A549 (cell line): ENCODE results near the gene ZNF519.
"Not testable (repeated sequence)": the region's sequence is repeated elsewhere in the genome, so short reads cannot be mapped to it uniquely, and the experiment has no call there.

Experiments
- HEYL ChIP-seq: fragments of 250-450 bp; sonication (Bioruptor Pico); IDR thresholded peaks from 2 replicates; pipeline ENCODE4 v1.8.0; 2021; ENCODE audit warnings: mild to moderate bottlenecking, moderate library complexity
- NR3C1 ChIP-seq: fragments of >200 bp; sonication (Bioruptor Twin); formaldehyde crosslinking; IDR thresholded peaks from 3 replicates; pipeline ENCODE4 v1.6.1; 2017
- SMC3 ChIP-seq: fragments of >200 bp; sonication (Bioruptor Twin); formaldehyde crosslinking; IDR thresholded peaks from 3 replicates; pipeline ENCODE4 v1.6.1; 2018; ENCODE audit warnings: inconsistent platforms
- TF ChIP-seq, protein P1 (sequence below): fragments of >200 bp; sonication (Bioruptor Twin); formaldehyde crosslinking; IDR thresholded peaks from 3 replicates; pipeline ENCODE4 v1.5.1; 2016
- TF ChIP-seq, protein P2 (sequence below): fragments of 200-600 bp; sonication (generic); IDR thresholded peaks from 2 replicates; pipeline ENCODE4 v1.6.1; 2016; ENCODE audit warnings: antibody characterized with exemption, mild to moderate bottlenecking, moderate library complexity

DNA sequence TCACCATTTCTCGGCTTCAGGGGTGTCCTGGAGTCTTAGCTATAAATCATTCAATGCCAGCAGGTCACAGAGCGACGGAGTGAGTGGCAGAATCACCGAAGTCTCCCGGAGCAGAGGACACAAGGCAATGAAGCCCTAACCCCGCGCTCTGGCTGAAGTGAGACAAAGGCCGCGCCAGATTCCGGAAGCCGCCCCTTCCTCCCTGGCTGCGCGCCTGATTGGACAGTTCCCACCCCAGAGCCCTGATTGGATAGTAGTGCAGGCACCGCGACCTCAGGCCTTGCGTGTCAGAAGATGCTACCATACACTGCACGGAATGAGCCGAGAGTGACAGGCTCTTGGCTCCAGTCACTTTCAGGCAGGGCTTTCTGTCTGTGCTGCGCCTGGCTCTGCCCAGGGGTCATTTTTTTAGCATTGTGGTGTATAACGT, at the start of gene ZNF519:
- TF ChIP-seq, protein P1, sequence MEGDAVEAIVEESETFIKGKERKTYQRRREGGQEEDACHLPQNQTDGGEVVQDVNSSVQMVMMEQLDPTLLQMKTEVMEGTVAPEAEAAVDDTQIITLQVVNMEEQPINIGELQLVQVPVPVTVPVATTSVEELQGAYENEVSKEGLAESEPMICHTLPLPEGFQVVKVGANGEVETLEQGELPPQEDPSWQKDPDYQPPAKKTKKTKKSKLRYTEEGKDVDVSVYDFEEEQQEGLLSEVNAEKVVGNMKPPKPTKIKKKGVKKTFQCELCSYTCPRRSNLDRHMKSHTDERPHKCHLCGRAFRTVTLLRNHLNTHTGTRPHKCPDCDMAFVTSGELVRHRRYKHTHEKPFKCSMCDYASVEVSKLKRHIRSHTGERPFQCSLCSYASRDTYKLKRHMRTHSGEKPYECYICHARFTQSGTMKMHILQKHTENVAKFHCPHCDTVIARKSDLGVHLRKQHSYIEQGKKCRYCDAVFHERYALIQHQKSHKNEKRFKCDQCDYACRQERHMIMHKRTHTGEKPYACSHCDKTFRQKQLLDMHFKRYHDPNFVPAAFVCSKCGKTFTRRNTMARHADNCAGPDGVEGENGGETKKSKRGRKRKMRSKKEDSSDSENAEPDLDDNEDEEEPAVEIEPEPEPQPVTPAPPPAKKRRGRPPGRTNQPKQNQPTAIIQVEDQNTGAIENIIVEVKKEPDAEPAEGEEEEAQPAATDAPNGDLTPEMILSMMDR = not testable (repeated sequence)
- TF ChIP-seq, protein P2, sequence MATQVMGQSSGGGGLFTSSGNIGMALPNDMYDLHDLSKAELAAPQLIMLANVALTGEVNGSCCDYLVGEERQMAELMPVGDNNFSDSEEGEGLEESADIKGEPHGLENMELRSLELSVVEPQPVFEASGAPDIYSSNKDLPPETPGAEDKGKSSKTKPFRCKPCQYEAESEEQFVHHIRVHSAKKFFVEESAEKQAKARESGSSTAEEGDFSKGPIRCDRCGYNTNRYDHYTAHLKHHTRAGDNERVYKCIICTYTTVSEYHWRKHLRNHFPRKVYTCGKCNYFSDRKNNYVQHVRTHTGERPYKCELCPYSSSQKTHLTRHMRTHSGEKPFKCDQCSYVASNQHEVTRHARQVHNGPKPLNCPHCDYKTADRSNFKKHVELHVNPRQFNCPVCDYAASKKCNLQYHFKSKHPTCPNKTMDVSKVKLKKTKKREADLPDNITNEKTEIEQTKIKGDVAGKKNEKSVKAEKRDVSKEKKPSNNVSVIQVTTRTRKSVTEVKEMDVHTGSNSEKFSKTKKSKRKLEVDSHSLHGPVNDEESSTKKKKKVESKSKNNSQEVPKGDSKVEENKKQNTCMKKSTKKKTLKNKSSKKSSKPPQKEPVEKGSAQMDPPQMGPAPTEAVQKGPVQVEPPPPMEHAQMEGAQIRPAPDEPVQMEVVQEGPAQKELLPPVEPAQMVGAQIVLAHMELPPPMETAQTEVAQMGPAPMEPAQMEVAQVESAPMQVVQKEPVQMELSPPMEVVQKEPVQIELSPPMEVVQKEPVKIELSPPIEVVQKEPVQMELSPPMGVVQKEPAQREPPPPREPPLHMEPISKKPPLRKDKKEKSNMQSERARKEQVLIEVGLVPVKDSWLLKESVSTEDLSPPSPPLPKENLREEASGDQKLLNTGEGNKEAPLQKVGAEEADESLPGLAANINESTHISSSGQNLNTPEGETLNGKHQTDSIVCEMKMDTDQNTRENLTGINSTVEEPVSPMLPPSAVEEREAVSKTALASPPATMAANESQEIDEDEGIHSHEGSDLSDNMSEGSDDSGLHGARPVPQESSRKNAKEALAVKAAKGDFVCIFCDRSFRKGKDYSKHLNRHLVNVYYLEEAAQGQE = not testable (repeated sequence)
- TF ChIP-seq NR3C1; SMC3; HEYL (CRISPR knock-in tag): not testable (repeated sequence)
